NB4 (cell line): ENCODE data around the gene EPN3.

ENCODE experiments used
- POLR2A ChIP-seq: IDR thresholded peaks from 2 replicates; pipeline ENCODE4 v1.6.1; 2011; ENCODE audit warnings: mild to moderate bottlenecking; ENCODE audit not compliant: insufficient read length; ENCODE audit errors: extremely low read depth
- TF ChIP-seq, protein P1 (sequence below): IDR thresholded peaks from one replicate; pipeline ENCODE4 v1.5.1; 2012; ENCODE audit warnings: low read depth, low read length

DNA sequence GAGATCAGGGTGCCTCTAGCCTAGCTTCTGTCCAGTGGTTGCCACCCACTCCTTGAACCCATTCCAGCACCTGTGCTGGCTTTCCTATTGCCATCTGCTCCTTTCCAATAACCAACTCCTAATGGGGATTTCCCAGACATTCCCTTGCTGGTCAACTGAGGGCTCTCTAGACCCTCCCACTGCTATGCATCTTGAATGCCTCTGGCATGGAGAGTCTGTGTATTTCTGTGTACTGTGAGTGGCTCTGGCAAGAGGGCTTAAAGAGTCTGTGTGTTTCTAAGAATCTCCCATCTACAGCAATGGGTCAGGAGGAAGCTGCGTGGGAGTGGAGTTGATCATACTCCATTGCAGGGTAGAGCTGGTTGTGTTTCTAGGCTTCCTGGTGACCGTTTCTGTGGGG lies 11.0 kb upstream of the EPN3 start:
- TF ChIP-seq, protein P1, sequence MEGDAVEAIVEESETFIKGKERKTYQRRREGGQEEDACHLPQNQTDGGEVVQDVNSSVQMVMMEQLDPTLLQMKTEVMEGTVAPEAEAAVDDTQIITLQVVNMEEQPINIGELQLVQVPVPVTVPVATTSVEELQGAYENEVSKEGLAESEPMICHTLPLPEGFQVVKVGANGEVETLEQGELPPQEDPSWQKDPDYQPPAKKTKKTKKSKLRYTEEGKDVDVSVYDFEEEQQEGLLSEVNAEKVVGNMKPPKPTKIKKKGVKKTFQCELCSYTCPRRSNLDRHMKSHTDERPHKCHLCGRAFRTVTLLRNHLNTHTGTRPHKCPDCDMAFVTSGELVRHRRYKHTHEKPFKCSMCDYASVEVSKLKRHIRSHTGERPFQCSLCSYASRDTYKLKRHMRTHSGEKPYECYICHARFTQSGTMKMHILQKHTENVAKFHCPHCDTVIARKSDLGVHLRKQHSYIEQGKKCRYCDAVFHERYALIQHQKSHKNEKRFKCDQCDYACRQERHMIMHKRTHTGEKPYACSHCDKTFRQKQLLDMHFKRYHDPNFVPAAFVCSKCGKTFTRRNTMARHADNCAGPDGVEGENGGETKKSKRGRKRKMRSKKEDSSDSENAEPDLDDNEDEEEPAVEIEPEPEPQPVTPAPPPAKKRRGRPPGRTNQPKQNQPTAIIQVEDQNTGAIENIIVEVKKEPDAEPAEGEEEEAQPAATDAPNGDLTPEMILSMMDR: no peak
- TF ChIP-seq POLR2A: no peak
